HG03039 (cell line): ENCODE measurements around the gene DEFB132.
A peak's percentile ranks its signal among the peaks of the same experiment; 100 is the strongest.

ENCODE experiments used
- ATAC-seq: cut with Tn5 transposase; IDR thresholded peaks from one replicate; pipeline ENCODE4 v1.9.1; 2021; ENCODE audit warnings: mild to moderate bottlenecking, moderate library complexity; ENCODE audit not compliant: unreplicated experiment

The DEFB132 gene

DNA sequence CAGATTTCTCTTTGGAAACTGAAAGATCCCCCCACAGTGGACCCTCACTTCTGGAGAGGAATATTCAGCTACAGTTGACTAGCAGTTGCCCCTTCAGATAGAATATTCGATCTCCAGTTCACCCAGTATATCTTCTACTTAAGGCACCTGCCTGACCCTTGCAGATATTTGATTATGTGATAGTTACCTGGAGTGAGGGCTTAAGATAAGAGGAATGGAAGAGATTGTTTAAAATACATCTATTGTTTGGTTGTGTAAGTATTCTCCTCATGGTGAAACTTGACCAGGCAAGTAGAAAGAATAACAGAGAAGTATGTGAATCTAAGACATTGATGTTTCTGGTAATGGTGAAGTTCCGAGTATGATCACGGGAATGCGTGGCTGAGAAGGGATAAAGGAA lies 38.3 kb downstream of the DEFB132 start:
- ATAC-seq = no peak

DNA sequence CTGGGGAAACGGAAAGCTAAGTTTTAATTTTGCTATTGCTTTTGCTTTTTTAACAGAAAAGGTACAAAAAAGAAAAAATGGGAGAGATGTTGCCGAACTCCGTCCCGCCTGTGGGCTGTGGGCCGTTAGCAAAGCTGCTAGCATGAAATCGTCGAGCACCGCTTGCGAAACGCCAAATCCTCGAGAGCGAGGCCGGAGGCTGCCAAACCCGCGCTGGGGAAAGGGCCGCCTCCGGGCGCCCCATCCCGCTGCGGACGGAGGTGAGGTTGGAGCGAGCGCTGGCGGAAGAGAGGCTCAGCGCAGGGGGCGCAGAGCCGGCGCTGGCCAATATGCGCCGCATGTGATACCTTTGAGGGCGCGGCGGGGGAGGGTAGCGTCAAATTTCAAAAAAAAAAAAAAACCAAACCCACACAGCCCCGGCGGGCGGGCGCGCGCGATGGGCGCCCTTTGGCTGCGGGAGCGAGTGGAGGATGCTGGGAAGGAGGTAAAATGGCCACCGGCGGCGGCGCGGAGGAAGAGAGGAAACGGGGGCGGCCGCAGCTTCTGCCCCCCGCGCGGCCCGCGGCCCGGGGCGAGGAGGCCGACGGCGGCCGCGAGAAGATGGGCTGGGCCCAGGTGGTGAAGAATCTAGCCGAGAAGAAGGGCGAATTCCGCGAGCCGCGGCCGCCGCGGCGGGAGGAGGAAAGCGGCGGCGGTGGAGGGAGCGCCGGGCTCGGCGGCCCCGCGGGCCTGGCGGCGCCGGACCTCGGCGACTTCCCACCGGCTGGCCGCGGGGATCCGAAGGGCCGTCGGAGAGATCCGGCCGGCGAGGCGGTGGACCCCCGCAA lies 39.8 kb downstream of the DEFB132 start, which contains the start of gene ZCCHC3:
Gene ZCCHC3 (plus strand): TSS at position 473 of the 827 bp plus-strand sequence. CDS start 17 bp downstream, at position 490.
- peak; percentile 71 for ATAC-seq

DNA sequence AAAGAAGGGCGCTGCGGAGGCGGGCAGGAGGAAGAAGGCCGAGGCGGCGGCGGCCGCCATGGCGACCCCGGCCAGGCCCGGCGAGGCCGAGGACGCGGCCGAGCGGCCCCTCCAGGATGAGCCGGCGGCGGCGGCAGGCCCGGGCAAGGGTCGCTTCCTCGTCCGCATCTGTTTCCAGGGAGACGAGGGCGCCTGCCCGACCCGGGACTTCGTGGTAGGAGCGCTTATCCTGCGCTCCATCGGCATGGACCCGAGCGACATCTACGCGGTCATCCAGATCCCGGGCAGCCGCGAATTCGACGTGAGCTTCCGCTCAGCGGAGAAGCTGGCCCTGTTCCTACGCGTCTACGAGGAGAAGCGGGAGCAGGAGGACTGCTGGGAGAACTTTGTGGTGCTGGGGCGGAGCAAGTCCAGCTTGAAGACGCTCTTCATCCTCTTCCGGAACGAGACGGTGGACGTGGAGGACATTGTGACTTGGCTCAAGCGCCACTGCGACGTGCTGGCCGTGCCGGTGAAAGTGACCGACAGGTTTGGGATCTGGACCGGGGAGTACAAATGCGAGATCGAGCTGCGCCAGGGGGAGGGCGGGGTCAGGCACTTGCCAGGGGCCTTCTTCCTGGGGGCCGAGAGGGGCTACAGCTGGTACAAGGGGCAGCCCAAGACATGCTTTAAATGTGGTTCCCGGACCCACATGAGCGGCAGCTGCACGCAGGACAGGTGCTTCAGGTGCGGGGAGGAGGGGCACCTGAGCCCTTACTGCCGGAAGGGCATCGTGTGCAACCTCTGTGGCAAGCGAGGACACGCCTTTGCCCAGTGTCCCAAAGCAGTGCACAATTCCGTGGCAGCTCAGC lies 40.6 kb downstream of the DEFB132 start:
- ATAC-seq = peak; percentile 24

DNA sequence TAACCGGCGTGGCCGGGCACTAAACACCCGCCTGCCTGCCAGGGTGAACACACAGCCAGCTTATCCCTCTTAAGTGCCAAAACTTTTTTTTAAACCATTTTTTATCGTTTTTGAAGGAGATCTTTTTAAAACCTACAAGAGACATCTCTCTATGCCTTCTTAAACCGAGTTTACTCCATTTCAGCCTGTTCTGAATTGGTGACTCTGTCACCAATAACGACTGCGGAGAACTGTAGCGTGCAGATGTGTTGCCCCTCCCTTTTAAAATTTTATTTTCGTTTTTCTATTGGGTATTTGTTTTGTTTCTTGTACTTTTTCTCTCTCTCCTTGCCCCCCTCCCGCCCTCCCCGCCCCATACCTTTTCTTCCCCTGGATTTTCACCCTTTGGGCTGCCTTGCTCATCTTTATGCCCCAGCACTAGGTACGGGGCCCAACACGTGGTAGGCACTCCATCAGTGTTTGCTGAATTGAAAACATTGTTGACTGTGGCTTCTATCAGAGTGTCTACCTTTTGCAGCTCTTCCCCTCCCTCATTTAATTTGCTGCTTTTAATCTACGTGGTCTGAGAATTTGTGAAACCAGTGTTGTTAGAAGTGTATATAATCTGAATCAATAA lies 41.4 kb downstream of the DEFB132 start:
- ATAC-seq = no peak

DNA sequence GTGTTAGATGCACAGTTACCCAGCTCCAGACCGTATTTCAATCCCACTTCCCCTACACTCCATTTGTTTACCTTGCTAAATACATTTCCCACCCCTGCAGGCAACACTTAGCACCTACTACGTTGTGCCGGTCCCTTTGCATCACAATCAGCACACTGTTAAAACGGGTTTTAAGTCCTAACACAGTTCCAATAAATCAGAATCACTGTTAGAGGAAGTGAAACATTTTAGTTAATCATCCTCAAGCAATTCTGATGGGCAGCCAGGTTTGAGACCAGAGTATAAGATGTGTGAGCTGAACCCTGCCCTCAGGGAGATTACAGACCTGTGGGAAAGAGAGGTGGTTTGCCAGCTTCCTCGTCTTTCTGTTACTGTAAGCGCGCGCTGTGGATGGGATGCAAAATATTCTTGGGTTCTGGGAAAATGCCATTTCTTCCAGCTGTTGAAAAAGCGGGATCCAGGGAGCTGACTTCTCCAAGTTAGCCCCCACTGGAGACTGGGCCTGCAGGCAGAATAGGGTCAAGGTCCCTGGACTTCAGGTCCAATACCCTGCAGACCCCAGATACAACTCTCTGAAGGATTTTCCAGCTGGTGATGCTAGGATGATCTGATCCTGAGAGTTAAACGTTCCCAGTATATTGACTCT lies 42.9 kb downstream of the DEFB132 start:
- ATAC-seq = no peak

DNA sequence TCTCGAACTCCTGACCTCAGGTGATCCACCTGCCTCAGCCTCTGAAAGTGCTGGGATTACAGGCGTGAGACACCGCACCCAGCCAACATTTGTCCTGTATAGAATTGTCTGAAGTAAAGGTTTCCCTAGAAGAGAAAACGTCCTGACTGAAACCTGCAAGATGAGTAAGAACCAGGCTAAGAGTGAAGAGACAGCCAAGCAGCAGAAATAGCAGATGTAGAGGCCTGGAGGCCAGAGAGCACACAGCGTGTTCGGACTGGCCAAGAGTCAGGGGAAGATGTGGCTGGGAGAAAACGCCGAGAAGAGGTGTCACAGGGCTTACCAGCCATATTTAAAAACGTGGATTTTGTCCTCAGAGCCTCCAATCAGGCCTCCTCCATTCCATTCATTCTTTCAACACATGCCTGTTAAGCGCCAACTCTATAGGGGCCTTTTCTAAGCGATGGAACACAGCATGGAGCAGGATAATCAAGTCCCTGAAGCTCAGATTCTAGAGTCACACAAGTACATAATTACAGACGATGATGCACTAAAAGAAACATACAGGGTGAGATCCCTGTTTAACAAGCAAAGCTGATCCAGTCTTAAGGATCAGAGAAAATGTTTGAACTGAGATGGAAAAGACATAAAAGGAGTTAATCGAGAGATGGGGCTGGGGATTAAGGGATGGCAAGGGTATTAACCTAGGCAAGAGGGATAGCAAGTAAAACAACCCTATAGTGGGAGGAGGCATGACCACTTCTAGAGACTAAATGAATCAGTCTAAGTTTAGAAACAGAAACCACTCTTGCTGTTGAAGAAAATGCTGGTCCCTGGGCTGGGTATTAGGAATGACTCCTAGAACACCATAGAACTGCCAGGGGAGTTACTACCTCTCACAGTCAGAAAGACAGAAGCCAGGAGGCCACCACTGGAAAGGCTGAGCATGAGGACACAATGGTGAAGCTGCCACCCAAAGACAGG lies 44.6 kb downstream of the DEFB132 start:
- no peak for ATAC-seq

DNA sequence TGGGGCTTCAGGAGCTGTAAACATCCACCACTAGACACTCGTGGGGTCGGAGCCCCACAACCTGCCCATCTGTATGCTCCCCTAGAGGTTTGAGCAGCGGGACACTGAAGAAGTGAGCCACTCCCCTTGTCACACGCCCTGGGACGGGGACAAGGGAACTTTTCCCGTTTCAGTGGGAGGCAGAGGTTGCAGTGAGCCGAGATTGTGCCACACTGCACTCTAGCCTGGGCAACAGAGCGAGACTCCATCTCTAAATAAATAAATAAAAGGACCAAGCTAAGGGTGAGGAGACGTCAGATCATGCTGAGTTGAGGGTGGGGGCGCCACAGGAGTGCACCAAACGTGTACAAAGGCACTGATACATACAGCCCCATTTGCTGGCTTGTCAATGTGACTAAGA lies 48.2 kb downstream of the DEFB132 start:
- no peak for ATAC-seq

DNA sequence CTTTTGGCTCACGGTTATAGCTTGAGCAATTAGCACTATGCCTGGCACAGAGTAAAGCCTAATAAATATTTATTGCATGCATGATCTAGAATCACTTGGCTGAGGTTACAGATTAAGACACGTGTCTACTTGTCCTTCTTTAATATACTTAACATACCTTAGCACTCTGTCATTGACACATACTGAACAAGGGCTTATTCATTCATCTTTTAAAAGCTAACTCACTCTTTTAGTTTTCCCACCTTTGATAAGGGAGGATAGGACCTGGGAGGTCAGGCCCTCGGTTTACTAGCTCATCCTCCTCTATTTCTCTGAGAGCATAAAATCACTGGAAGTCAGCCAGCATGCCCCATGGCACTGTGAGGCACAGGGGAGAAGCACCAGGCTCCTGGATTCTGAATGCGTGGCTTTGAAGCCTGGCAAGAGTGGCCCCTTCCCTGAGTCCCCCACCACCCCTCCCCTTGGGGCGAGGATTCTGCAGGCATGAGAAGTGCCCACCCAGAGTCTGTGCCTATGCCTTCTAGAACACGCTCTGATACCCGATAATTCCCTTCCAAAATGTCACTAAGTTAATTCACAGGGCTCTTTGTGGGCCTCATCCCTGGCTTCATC lies 51.0 kb downstream of the DEFB132 start:
- ATAC-seq = no peak

DNA sequence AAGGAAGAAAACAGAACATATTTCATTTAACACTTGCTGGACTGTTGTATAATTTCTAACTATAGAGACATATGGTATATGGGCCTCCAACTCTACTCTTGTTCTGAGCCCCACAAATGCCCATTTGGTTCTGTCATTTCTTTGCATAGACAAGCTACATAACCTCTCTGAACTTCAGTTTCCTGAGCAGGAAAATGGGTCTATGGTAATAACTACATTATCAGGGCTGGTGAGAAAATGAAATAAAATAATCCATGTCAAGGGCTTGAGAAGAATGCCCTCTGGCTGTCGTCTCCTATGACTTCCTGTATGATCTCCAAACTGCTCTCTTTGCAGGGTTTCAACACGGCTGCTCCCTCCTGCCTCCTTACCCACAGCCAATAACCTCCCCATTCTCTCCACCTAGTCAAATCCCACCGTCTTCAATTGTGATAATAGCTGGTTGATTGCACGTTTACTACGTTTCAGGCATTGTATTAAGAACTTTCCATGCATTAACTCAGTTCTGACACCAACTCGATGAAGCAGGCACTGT lies 51.8 kb downstream of the DEFB132 start:
- no peak for ATAC-seq

DNA sequence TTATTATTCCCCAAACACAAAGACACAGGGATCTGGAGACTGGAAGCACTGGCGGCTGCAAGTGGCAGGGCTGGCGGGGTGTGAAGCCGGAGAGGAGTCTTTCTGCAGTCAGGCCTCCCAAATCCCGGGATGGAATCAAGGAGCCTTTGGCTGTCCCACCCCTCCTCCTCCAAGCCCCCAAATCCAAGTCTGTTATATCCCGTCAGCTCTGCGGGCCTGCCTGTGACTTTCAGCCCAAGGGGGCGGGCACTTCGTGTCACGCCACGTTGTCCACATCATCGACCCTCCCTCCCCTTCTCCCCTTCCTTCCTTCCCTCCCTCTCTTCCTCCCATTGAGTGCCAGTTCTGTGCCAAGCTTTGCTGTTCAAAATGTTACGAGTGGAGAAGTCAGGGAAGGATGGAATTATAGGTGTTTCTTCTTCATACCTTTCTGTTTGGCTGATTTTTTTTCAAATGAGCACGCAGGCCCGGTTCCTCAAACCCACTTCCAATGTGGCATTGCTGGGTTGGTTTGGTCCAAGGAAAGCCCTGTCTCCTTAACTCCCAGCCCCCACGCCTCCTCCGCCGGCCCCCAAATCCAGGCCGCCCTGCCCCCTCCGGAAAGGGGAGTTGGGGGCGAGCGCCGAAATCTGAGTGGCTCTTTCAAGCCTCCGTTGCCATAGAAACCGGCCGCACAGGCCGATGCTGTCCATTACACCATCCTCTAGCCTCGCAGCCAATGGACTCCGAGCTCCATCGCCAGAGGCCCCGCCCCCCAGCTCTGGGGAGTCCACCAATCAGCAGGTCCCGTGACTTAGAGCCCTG lies 52.5 kb downstream of the DEFB132 start:
- ATAC-seq = peak; percentile 98

DNA sequence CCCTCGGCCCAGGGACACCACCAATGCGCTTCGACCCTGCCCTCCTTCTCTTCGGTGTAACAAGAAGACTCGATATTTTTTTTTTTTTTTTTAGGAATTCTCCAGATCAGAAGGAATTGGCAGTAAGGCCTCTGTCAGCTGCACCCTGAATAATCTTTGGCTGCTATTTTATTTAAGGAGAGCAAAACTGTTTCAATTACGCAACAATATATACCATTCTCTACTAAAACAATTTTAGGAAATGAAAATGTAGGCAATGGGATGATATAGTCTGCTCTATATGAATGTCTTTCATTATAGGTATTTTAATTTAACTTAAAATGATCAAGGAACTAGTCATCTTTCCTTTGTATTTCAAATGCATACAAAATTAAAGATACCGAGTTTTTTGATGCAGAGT lies 53.1 kb downstream of the DEFB132 start:
- ATAC-seq = no peak
